PFSK-1 (cell line): ENCODE results near the gene PLA2G5.

ENCODE experiments used
- FOXP2 ChIP-seq: optimal IDR thresholded peaks from 2 replicates; pipeline ENCODE3; 2011; ENCODE audit warnings: borderline replicate concordance, control low read depth, inconsistent platforms; ENCODE audit not compliant: insufficient read depth; ENCODE audit errors: extremely low read length, extremely low read depth
- POLR2AphosphoS5 ChIP-seq: IDR thresholded peaks from 2 replicates; pipeline ENCODE4 v1.6.1; 2012; ENCODE audit warnings: low read depth, mild to moderate bottlenecking, control low read depth, low read length, moderate library complexity
- SIN3A ChIP-seq: IDR thresholded peaks from 2 replicates; pipeline ENCODE4 v1.6.1; 2012; ENCODE audit warnings: mild to moderate bottlenecking, low read length, moderate library complexity, borderline replicate concordance; ENCODE audit not compliant: insufficient read depth
- TAF1 ChIP-seq: IDR thresholded peaks from 2 replicates; pipeline ENCODE4 v1.6.1; 2012; ENCODE audit warnings: low read length, control low read depth, borderline replicate concordance; ENCODE audit not compliant: insufficient read depth
- TF ChIP-seq, protein P1 (sequence below), 2 experiments: IDR thresholded peaks; 2 replicates each; pipeline versions ENCODE4 v1.6.1 to v1.8.0; 2011 to 2012; ENCODE audit warnings: low read depth in 2 of 2, low read length in 2 of 2, control low read depth in 1 of 2, inconsistent platforms in 1 of 2, mild to moderate bottlenecking in 1 of 2, moderate library complexity in 1 of 2; ENCODE audit not compliant: insufficient read depth in 1 of 2

Gene PLA2G5

GRCh38 chr1:20125100-20125499, 55.1 kb downstream of the PLA2G5 start:
- TF ChIP-seq FOXP2 (no peak), SIN3A (no peak), TAF1 (no peak), POLR2AphosphoS5 (no peak)
- TF ChIP-seq, protein P1, sequence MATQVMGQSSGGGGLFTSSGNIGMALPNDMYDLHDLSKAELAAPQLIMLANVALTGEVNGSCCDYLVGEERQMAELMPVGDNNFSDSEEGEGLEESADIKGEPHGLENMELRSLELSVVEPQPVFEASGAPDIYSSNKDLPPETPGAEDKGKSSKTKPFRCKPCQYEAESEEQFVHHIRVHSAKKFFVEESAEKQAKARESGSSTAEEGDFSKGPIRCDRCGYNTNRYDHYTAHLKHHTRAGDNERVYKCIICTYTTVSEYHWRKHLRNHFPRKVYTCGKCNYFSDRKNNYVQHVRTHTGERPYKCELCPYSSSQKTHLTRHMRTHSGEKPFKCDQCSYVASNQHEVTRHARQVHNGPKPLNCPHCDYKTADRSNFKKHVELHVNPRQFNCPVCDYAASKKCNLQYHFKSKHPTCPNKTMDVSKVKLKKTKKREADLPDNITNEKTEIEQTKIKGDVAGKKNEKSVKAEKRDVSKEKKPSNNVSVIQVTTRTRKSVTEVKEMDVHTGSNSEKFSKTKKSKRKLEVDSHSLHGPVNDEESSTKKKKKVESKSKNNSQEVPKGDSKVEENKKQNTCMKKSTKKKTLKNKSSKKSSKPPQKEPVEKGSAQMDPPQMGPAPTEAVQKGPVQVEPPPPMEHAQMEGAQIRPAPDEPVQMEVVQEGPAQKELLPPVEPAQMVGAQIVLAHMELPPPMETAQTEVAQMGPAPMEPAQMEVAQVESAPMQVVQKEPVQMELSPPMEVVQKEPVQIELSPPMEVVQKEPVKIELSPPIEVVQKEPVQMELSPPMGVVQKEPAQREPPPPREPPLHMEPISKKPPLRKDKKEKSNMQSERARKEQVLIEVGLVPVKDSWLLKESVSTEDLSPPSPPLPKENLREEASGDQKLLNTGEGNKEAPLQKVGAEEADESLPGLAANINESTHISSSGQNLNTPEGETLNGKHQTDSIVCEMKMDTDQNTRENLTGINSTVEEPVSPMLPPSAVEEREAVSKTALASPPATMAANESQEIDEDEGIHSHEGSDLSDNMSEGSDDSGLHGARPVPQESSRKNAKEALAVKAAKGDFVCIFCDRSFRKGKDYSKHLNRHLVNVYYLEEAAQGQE (IDR thresholded peaks at IDR 0.05; ENCODE audit: insufficient read depth in 1 of 2, low read depth in 2 of 2, low read length in 2 of 2): no peak

GRCh38 chr1:20126041-20126805, 56.2 kb downstream of the PLA2G5 start:
- TF ChIP-seq TAF1 (no peak), POLR2AphosphoS5 (no peak), SIN3A (no peak), FOXP2 (no peak)
- TF ChIP-seq, protein P1 (IDR thresholded peaks at IDR 0.05; ENCODE audit: insufficient read depth in 1 of 2, low read depth in 2 of 2, low read length in 2 of 2): no peak

GRCh38 chr1:20126806-20127440, 56.9 kb downstream of the PLA2G5 start:
- TF ChIP-seq, protein P1 (IDR thresholded peaks at IDR 0.05; ENCODE audit: insufficient read depth in 1 of 2, low read depth in 2 of 2, low read length in 2 of 2): no peak
- TF ChIP-seq SIN3A (no peak), POLR2AphosphoS5 (no peak), FOXP2 (no peak), TAF1 (no peak)

DNA sequence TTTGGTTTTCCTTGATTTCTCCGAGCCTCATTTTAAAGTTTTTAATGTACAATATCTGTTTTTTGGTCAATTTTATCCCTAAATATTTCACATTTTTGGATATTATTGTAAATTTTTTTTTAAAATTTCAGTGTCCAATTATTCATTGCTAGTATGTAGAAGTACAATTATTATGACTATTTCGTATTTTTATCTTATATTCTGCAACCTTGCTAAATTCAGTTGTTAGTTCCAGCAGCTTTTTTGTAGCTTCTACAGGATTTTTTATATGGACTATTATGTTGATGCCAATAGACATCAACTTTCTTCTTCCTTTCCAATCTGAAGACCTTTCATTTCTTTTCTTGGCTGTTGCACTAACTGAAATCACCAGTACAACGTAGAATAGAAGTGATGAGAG, 65.0 kb downstream of the PLA2G5 start:
- TF ChIP-seq SIN3A (no peak), POLR2AphosphoS5 (no peak), FOXP2 (no peak), TAF1 (no peak)
- TF ChIP-seq, protein P1 (IDR thresholded peaks at IDR 0.05; ENCODE audit: insufficient read depth in 1 of 2, low read depth in 2 of 2, low read length in 2 of 2): no peak
